Muscle layer of colon (tissue), 2 donors: ENCODE data around the gene GALNT7.
"Not testable (repeated sequence)": the region's sequence is repeated elsewhere in the genome, so short reads cannot be mapped to it uniquely, and the experiment has no call there.

Experiments used
- H3K27ac ChIP-seq: one replicate; pipeline ENCODE4 v1.7.0; 2013; ENCODE audit warnings: low read depth, mild to moderate bottlenecking, low read length, moderate library complexity
- H3K27me3 ChIP-seq, 2 donors: one replicate each; pipeline ENCODE4 v1.7.0; 2013; ENCODE audit warnings: low read length in 2 of 2, mild to moderate bottlenecking in 2 of 2; ENCODE audit not compliant: insufficient read depth in 2 of 2, control insufficient read depth in 1 of 2
- H3K36me3 ChIP-seq: one replicate; pipeline ENCODE4 v1.7.0; 2013; ENCODE audit warnings: mild to moderate bottlenecking, low read length; ENCODE audit not compliant: insufficient read depth
- H3K4me1 ChIP-seq: one replicate; pipeline ENCODE4 v1.7.0; 2013; ENCODE audit warnings: mild to moderate bottlenecking, low read length; ENCODE audit not compliant: insufficient read depth
- H3K4me3 ChIP-seq, 2 donors: one replicate each; pipeline ENCODE4 v1.7.0; 2013; ENCODE audit warnings: low read length in 2 of 2, low read depth in 1 of 2, mild to moderate bottlenecking in 1 of 2, moderate library complexity in 1 of 2
- H3K9ac ChIP-seq: one replicate; pipeline ENCODE4 v1.7.0; 2013; ENCODE audit warnings: low read length
- H3K9me3 ChIP-seq: one replicate; pipeline ENCODE4 v1.7.0; 2013; ENCODE audit warnings: mild to moderate bottlenecking, low read length
- donor health status: abdominal sarcoma.
- donor health status: Adenocarcinoma of cecum.

Gene GALNT7

GRCh38 chr4:173219126-173219437 lies 50.5 kb downstream of the GALNT7 start:
- H3K9ac ChIP-seq, H3K4me3 ChIP-seq, H3K27ac ChIP-seq, H3K9me3 ChIP-seq, H3K4me1 ChIP-seq, H3K27me3 ChIP-seq, H3K36me3 ChIP-seq: not testable (repeated sequence)

GRCh38 chr4:173223743-173224142 lies 55.1 kb downstream of the GALNT7 start:
- Histone ChIP-seq H3K4me3 (no peak overlapping the region), H3K4me1 (no peaks in the 10 kb centered on the region), H3K36me3 (no peaks in the 10 kb centered on the region), H3K9ac (no peak overlapping the region), H3K27me3 (no peaks in the 10 kb centered on the region), H3K9me3 (no peaks in the 10 kb centered on the region), H3K27ac (no peak overlapping the region)

GRCh38 chr4:173226401-173226888 lies 57.8 kb downstream of the GALNT7 start:
- H3K4me3 ChIP-seq: no peak overlapping the region
- H3K9ac ChIP-seq: no peak overlapping the region
- H3K27ac ChIP-seq: no peak overlapping the region
- H3K27me3 ChIP-seq: no peaks in the 10 kb centered on the region
- H3K9me3 ChIP-seq: no peaks in the 10 kb centered on the region
- no peaks in the 10 kb centered on the region for H3K36me3 ChIP-seq
- H3K4me1 ChIP-seq: no peaks in the 10 kb centered on the region

- Histone ChIP-seq H3K4me3 (no peak overlapping the region), H3K9me3 (no peaks in the 10 kb centered on the region), H3K27me3 (no peaks in the 10 kb centered on the region), H3K27ac (no peak overlapping the region), H3K9ac (no peak overlapping the region), H3K4me1 (no peaks in the 10 kb centered on the region), H3K36me3 (no peaks in the 10 kb centered on the region)
These were observed 59.1 kb downstream of the GALNT7 start for GRCh38 chr4:173227756-173228155.

- Histone ChIP-seq H3K9me3 (no peaks in the 10 kb centered on the region), H3K27ac (no peak overlapping the region), H3K36me3 (no peaks in the 10 kb centered on the region), H3K4me1 (peaks cover 3% of the 10 kb centered on the region), H3K27me3 (no peaks in the 10 kb centered on the region), H3K4me3 (no peak overlapping the region), H3K9ac (no peak overlapping the region)
These were observed 61.5 kb downstream of the GALNT7 start for GRCh38 chr4:173230062-173230461.

GRCh38 chr4:173231916-173232315 lies 63.3 kb downstream of the GALNT7 start:
- H3K27me3 ChIP-seq: no peaks in the 10 kb centered on the region
- H3K4me3 ChIP-seq: no peak overlapping the region
- no peak overlapping the region for H3K9ac ChIP-seq
- H3K4me1 ChIP-seq: peaks cover 20% of the 10 kb centered on the region
- H3K9me3 ChIP-seq: no peaks in the 10 kb centered on the region
- no peak overlapping the region for H3K27ac ChIP-seq
- H3K36me3 ChIP-seq: no peaks in the 10 kb centered on the region

GRCh38 chr4:173233857-173234256 lies 65.2 kb downstream of the GALNT7 start:
- no peak overlapping the region for H3K4me3 ChIP-seq

GRCh38 chr4:173235050-173235449 lies 66.4 kb downstream of the GALNT7 start:
- Histone ChIP-seq H3K9me3 (no peaks in the 10 kb centered on the region), H3K4me3 (no peak overlapping the region), H3K27me3 (no peaks in the 10 kb centered on the region), H3K9ac (no peak overlapping the region), H3K27ac (no peak overlapping the region), H3K36me3 (no peaks in the 10 kb centered on the region), H3K4me1 (peaks cover 31% of the 10 kb centered on the region)

More at GRCh38 chr4:173233857-173234256, 65.2 kb downstream of the GALNT7 start:
- Histone ChIP-seq H3K9me3 (no peaks in the 10 kb centered on the region), H3K9ac (no peak overlapping the region), H3K27me3 (no peaks in the 10 kb centered on the region), H3K36me3 (no peaks in the 10 kb centered on the region), H3K27ac (no peak overlapping the region), H3K4me1 (peaks cover 31% of the 10 kb centered on the region)

- no peak overlapping the region for H3K4me3 ChIP-seq
- H3K4me1 ChIP-seq: peaks cover 31% of the 10 kb centered on the region
- H3K36me3 ChIP-seq: no peaks in the 10 kb centered on the region
- H3K9me3 ChIP-seq: no peaks in the 10 kb centered on the region
- H3K27ac ChIP-seq: no peak overlapping the region
- no peaks in the 10 kb centered on the region for H3K27me3 ChIP-seq
- no peak overlapping the region for H3K9ac ChIP-seq
These were observed 67.7 kb downstream of the GALNT7 start for GRCh38 chr4:173236301-173236700.

- Histone ChIP-seq H3K27me3 (no peaks in the 10 kb centered on the region), H3K9me3 (no peaks in the 10 kb centered on the region), H3K4me3 (no peak overlapping the region), H3K27ac (peak overlapping the region; percentile 12), H3K4me1 (peaks cover 31% of the 10 kb centered on the region), H3K9ac (no peak overlapping the region), H3K36me3 (no peaks in the 10 kb centered on the region)
These were observed 68.5 kb downstream of the GALNT7 start for GRCh38 chr4:173237152-173237551.

- Histone ChIP-seq H3K9me3 (no peaks in the 10 kb centered on the region), H3K4me3 (no peak overlapping the region), H3K9ac (no peak overlapping the region), H3K27ac (no peak overlapping the region), H3K4me1 (peaks cover 31% of the 10 kb centered on the region), H3K36me3 (no peaks in the 10 kb centered on the region), H3K27me3 (no peaks in the 10 kb centered on the region)
These were observed 69.2 kb downstream of the GALNT7 start for GRCh38 chr4:173237762-173238161.

GRCh38 chr4:173240696-173241095 lies 72.1 kb downstream of the GALNT7 start:
- H3K9ac ChIP-seq: no peak overlapping the region
- no peaks in the 10 kb centered on the region for H3K27me3 ChIP-seq
- H3K9me3 ChIP-seq: no peaks in the 10 kb centered on the region
- peaks cover 21% of the 10 kb centered on the region for H3K4me1 ChIP-seq
- H3K27ac ChIP-seq: no peak overlapping the region
- no peak overlapping the region for H3K4me3 ChIP-seq
- no peaks in the 10 kb centered on the region for H3K36me3 ChIP-seq
